HCT116 (cell line): ENCODE measurements around the gene PLOD2. TPM values are rescaled to one million over a fixed set of nuclear protein-coding genes. Genes with fewer than 3 reads are reported as not detected.

Source experiments
- ATAC-seq: fragments of 200-7000 bp; cut with Tn5 transposase; 2 replicates; pipeline ENCODE4 v1.9.1; 2020; ENCODE audit warnings: mild to moderate bottlenecking, moderate library complexity
- BruUV-seq: library from RNA; stranded (reverse); fragments of 400-500 nt; replicated peaks from 2 replicates; lab custom pipeline; 2021; lab: Mats Ljungman, UMichigan
- CTCF ChIA-PET: fragments of 300-600 bp; sonication (Branson Sonifier 250); formaldehyde crosslinking; loops from one replicate; lab custom pipeline; 2021; ENCODE audit warnings: antibody characterized with exemption; lab: Charles Lee
- POLR2A ChIA-PET: fragments of 300-600, 350-600 bp; sonication (Branson Sonifier 250); formaldehyde crosslinking; loops from one replicate; lab custom pipeline; 2021; ENCODE audit warnings: antibody characterized with exemption; lab: Charles Lee
- RAD21 ChIA-PET, 2 experiments: fragments of 300-600 bp; sonication (Branson Sonifier 250); formaldehyde crosslinking; loops; one replicate each; lab custom pipeline; 2023; ENCODE audit warnings: low total read pairs in 2 of 2; ENCODE audit not compliant: uncharacterized antibody in 2 of 2, unreplicated experiment in 2 of 2, low non-redundant PET in 1 of 2; lab: Charles Lee
- DNase-seq: peaks from one replicate; pipeline ENCODE4 v3.0.0-alpha.2; 2010; ENCODE audit warnings: low read depth, low spot score
- H2AFZ ChIP-seq: fragments of 200-600 bp; shearing (Covaris generic), sonication (generic); 2 replicates; pipeline ENCODE4 v1.6.1; 2017; ENCODE audit warnings: low read depth, mixed run types, mixed read lengths, antibody characterized with exemption, low read length; ENCODE audit not compliant: poor library complexity, severe bottlenecking
- H3K27ac ChIP-seq: 2 replicates; pipeline ENCODE4 v1.5.1; 2012; ENCODE audit warnings: low read depth, low read length
- H3K27me3 ChIP-seq: fragments of 200-600 bp; sonication (generic); 2 replicates; pipeline ENCODE4 v1.6.1; 2016; ENCODE audit warnings: mixed run types, low read length, mixed read lengths; ENCODE audit not compliant: insufficient read depth
- H3K36me3 ChIP-seq, 2 experiments: fragments of 200-500 bp in 1 of 2; fragments of 200-600 bp in 1 of 2; sonication (Bioruptor generic) in 1 of 2; sonication (generic) in 1 of 2; 2 replicates each; pipeline versions ENCODE4 v1.5.1 to v1.6.1; 2014 to 2016; ENCODE audit warnings: low read length in 2 of 2, inconsistent platforms in 1 of 2, mixed read lengths in 1 of 2, mixed run types in 1 of 2; ENCODE audit not compliant: insufficient read depth in 2 of 2, control insufficient read depth in 1 of 2
- H3K4me1 ChIP-seq, 2 experiments: fragments of 200-600 bp in 1 of 2; sonication (generic) in 1 of 2; 2 replicates each; pipeline versions ENCODE4 v1.5.1 to v1.6.1; 2012 to 2017; ENCODE audit warnings: low read length in 2 of 2, inconsistent platforms in 1 of 2, mild to moderate bottlenecking in 1 of 2, mixed read lengths in 1 of 2, mixed run types in 1 of 2, moderate library complexity in 1 of 2; ENCODE audit not compliant: insufficient read depth in 2 of 2, control insufficient read depth in 1 of 2
- H3K4me2 ChIP-seq: fragments of 200-600 bp; sonication (generic); 2 replicates; pipeline ENCODE4 v1.6.1; 2017; ENCODE audit warnings: mixed run types, low read length, mixed read lengths
- H3K4me3 ChIP-seq, 2 experiments: fragments of 200-600 bp in 1 of 2; sonication (generic) in 1 of 2; replicated peaks in 1 of 2; 2 replicates each; pipeline ENCODE4 v1.5.1; 2011 to 2016; ENCODE audit warnings: low read length in 2 of 2, control low read depth in 1 of 2, low read depth in 1 of 2, mild to moderate bottlenecking in 1 of 2, mixed read lengths in 1 of 2, mixed run types in 1 of 2
- H3K79me2 ChIP-seq: fragments of 200-600 bp; sonication (generic); 2 replicates; pipeline ENCODE4 v1.6.1; 2017; ENCODE audit warnings: mild to moderate bottlenecking, mixed run types, low read length, moderate library complexity, mixed read lengths; ENCODE audit not compliant: insufficient read depth
- H3K9ac ChIP-seq: fragments of 200-600 bp; sonication (generic); 2 replicates; pipeline ENCODE4 v1.6.1; 2016; ENCODE audit warnings: low read length, mixed read lengths
- H3K9me2 ChIP-seq: fragments of 200-600 bp; sonication (generic), shearing (Covaris generic); 2 replicates; pipeline ENCODE4 v1.6.1; 2017; ENCODE audit warnings: mixed run types, mild to moderate bottlenecking, moderate library complexity; ENCODE audit not compliant: insufficient read depth
- H3K9me3 ChIP-seq, 2 experiments: fragments of 200-500 bp in 1 of 2; fragments of 200-600 bp in 1 of 2; sonication (Bioruptor generic) in 1 of 2; sonication (generic) in 1 of 2; 2 replicates each; pipeline ENCODE4 v1.6.1; 2014 to 2017; ENCODE audit warnings: low read length in 2 of 2, mixed read lengths in 2 of 2, inconsistent platforms in 1 of 2, low read depth in 1 of 2, mild to moderate bottlenecking in 1 of 2, mixed run types in 1 of 2, moderate library complexity in 1 of 2; ENCODE audit not compliant: control insufficient read depth in 1 of 2, insufficient read depth in 1 of 2
- H4K20me1 ChIP-seq: fragments of 200-600 bp; sonication (generic), shearing (Covaris generic); 2 replicates; pipeline ENCODE4 v1.6.1; 2017; ENCODE audit warnings: mixed run types, mild to moderate bottlenecking, moderate library complexity; ENCODE audit not compliant: insufficient read depth
- CBX3 ChIP-seq: IDR thresholded peaks from 2 replicates; pipeline ENCODE4 v1.6.1; 2012; ENCODE audit warnings: low read depth
- CTCF ChIP-seq, 3 experiments: fragments of 200-600 bp in 1 of 3; sonication (generic) in 1 of 3; IDR thresholded peaks in 2 of 3; conservative IDR thresholded peaks in 1 of 3; 2 replicates each; pipeline ENCODE4 v1.5.1; 2012 to 2017; ENCODE audit warnings: low read depth in 2 of 3, low read length in 2 of 3, antibody characterized with exemption in 1 of 3, borderline replicate concordance in 1 of 3, control low read depth in 1 of 3, mild to moderate bottlenecking in 1 of 3, mixed read lengths in 1 of 3, mixed run types in 1 of 3, moderate library complexity in 1 of 3; ENCODE audit not compliant: insufficient read depth in 1 of 3
- ELF1 ChIP-seq: IDR thresholded peaks from 2 replicates; pipeline ENCODE4 v1.6.1; 2012; ENCODE audit warnings: low read depth, borderline replicate concordance
- EZH2 ChIP-seq: fragments of 200-600 bp; sonication (generic); IDR thresholded peaks from 2 replicates; pipeline ENCODE4 v1.6.1; 2017; ENCODE audit warnings: antibody characterized with exemption, mixed run types
- MAX ChIP-seq: IDR thresholded peaks from 2 replicates; pipeline ENCODE4 v1.6.1; 2012
- POLR2AphosphoS5 ChIP-seq: IDR thresholded peaks from 2 replicates; pipeline ENCODE4 v1.6.1; 2011; ENCODE audit warnings: mild to moderate bottlenecking, low read depth, low read length, moderate library complexity
- REST ChIP-seq: IDR thresholded peaks from 2 replicates; pipeline ENCODE4 v1.6.1; 2012; ENCODE audit warnings: low read depth
- SIN3A ChIP-seq: IDR thresholded peaks from 2 replicates; pipeline ENCODE4 v1.6.1; 2012; ENCODE audit warnings: low read depth
- TCF7L2 ChIP-seq: IDR thresholded peaks from 2 replicates; pipeline ENCODE4 v1.7.0; 2011; ENCODE audit warnings: borderline replicate concordance, inconsistent platforms; ENCODE audit not compliant: insufficient read depth, insufficient read length; ENCODE audit errors: extremely low read depth
- ZNF274 ChIP-seq: fragments of 200-500 bp; sonication (Bioruptor generic); IDR thresholded peaks from 2 replicates; pipeline ENCODE4 v1.6.1; 2014; ENCODE audit warnings: mild to moderate bottlenecking, low read depth, low read length, inconsistent platforms
- intact Hi-C: fragments of 100-400 bp; cut with micrococcal nuclease; formaldehyde crosslinking; loops from 2 replicates; pipeline ENCODE4 v1.10.0; 2022
- total RNA-seq: library from RNA; stranded (reverse); gene quantifications from one replicate; pipeline ENCODE4 v1.2.1, GENCODE V29; 2021; ENCODE audit not compliant: unreplicated experiment

PLOD2 gene
- total RNA-seq, 1 experiment from 2014 or later = 25.8 TPM

- no peak for ATAC-seq
- ChIA-PET RAD21 (no interaction called here), CTCF (no interaction called here), POLR2A (no interaction called here)
- BruUV-seq = no TSS peak
- H3K4me1 ChIP-seq = no peaks in the 10 kb centered on the region
- H3K9me3 ChIP-seq = no peaks in the 10 kb centered on the region
- H2AFZ ChIP-seq = no peak overlapping the region
- no peak overlapping the region for H3K9ac ChIP-seq
- no peak overlapping the region for H3K4me2 ChIP-seq
- no peaks in the 10 kb centered on the region for H4K20me1 ChIP-seq
- no peaks in the 10 kb centered on the region for H3K9me2 ChIP-seq
- no peaks in the 10 kb centered on the region for H3K36me3 ChIP-seq
- intact Hi-C loops = no loop called here
- no peak overlapping the region for H3K4me3 ChIP-seq
- TF ChIP-seq TCF7L2 (no peak), REST (no peak), SIN3A (no peak), CBX3 (no peak)
- TF ChIP-seq, all 23 proteins: peak for 0
- Histone ChIP-seq H3K79me2 (no peaks in the 10 kb centered on the region), H3K27me3 (no peaks in the 10 kb centered on the region), H3K27ac (no peak overlapping the region)
- DNase-seq = no peak
These were observed 60.0 kb downstream of the PLOD2 start for GRCh38 chr3:146100825-146101444.

- H3K36me3 ChIP-seq = no peaks in the 10 kb centered on the region
- no peaks in the 10 kb centered on the region for H3K27me3 ChIP-seq
- no peaks in the 10 kb centered on the region for H3K79me2 ChIP-seq
- ATAC-seq (no peak), DNase-seq (no peak)
- H3K27ac ChIP-seq = no peak overlapping the region
- POLR2A ChIA-PET = no interaction called here
- CTCF ChIA-PET = no interaction called here
- intact Hi-C loops = no loop called here
- H2AFZ ChIP-seq = no peak overlapping the region
- no peaks in the 10 kb centered on the region for H3K9me2 ChIP-seq
- H3K9me3 ChIP-seq = no peaks in the 10 kb centered on the region
- no peak overlapping the region for H3K4me2 ChIP-seq
- no peak overlapping the region for H3K4me3 ChIP-seq
- H3K9ac ChIP-seq = no peak overlapping the region
- no peaks in the 10 kb centered on the region for H4K20me1 ChIP-seq
- RAD21 ChIA-PET = no interaction called here
- TF ChIP-seq POLR2AphosphoS5 = no peak
- no peak for TF ChIP-seq MAX
- no peak for TF ChIP-seq ELF1
- TF ChIP-seq ZNF274 = no peak
- TF ChIP-seq CTCF (IDR thresholded peaks at IDR 0.05 in 2 of 3, conservative IDR thresholded peaks at IDR 0.05 in 1 of 3; ENCODE audit: borderline replicate concordance in 1 of 3, insufficient read depth in 1 of 3, low read depth in 2 of 3, low read length in 2 of 3) = no peak
- no peak for TF ChIP-seq EZH2
- BruUV-seq = no TSS peak
- no peaks in the 10 kb centered on the region for H3K4me1 ChIP-seq
These were observed 60.8 kb downstream of the PLOD2 start for GRCh38 chr3:146100180-146100579.
